HepG2 (cell line): Measurements from ENCODE around the gene CDHR1.

ENCODE experiments used
- CEBPB ChIP-seq: IDR thresholded peaks from 2 replicates; pipeline ENCODE4 v1.6.1; 2011; ENCODE audit warnings: low read depth, low read length, improper control_type of control experiment, borderline replicate concordance
- CHD4 ChIP-seq: fragments of 200-600 bp; sonication (generic); IDR thresholded peaks from 2 replicates; pipeline ENCODE4 v1.7.0; 2017; ENCODE audit warnings: mild to moderate bottlenecking, low read length, borderline replicate concordance
- EP300 ChIP-seq, 3 experiments: sonication (generic) in 1 of 3; formaldehyde crosslinking in 1 of 3; IDR thresholded peaks; 2 replicates each; pipeline versions ENCODE4 v1.5.1 to v1.6.1; 2011 to 2020; ENCODE audit warnings: low read depth in 2 of 3, low read length in 2 of 3, borderline replicate concordance in 1 of 3, improper control_type of control experiment in 1 of 3, mild to moderate bottlenecking in 1 of 3, missing genetic modification reagents in 1 of 3, moderate library complexity in 1 of 3
- FOXK2 ChIP-seq: fragments of 450-650 bp; IDR thresholded peaks from 2 replicates; pipeline ENCODE4 v1.6.1; 2016
- KLF12 ChIP-seq: sonication (generic); formaldehyde crosslinking; IDR thresholded peaks from 2 replicates; pipeline ENCODE4 v1.4.0; 2020; ENCODE audit warnings: missing genetic modification reagents, borderline replicate concordance
- POLR2A ChIP-seq, 2 experiments: IDR thresholded peaks; 2 replicates each; pipeline ENCODE4 v1.6.1; 2011; ENCODE audit warnings: low read depth in 2 of 2, low read length in 2 of 2, mild to moderate bottlenecking in 1 of 2, moderate library complexity in 1 of 2; ENCODE audit not compliant: insufficient read depth in 1 of 2
- RAD51 ChIP-seq: fragments of 450-650 bp; IDR thresholded peaks from 2 replicates; pipeline ENCODE4 v1.6.1; 2016; ENCODE audit warnings: borderline replicate concordance
- RARA ChIP-seq: IDR thresholded peaks from 2 replicates; pipeline ENCODE4 v1.6.1; 2016; ENCODE audit warnings: missing genetic modification reagents, missing compliant biosample characterization
- RFXANK ChIP-seq: IDR thresholded peaks from 2 replicates; pipeline ENCODE4 v1.6.1; 2016
- SMC3 ChIP-seq: IDR thresholded peaks from 2 replicates; pipeline ENCODE4 v1.6.1; 2011; ENCODE audit warnings: low read length, improper control_type of control experiment
- SOX13 ChIP-seq, 3 experiments: fragments of 450-650 bp in 1 of 3; sonication (generic) in 1 of 3; formaldehyde crosslinking in 1 of 3; IDR thresholded peaks in 2 of 3; conservative IDR thresholded peaks in 1 of 3; 2 replicates each; pipeline versions ENCODE4 v1.5.0 to v1.6.1; 2016 to 2020; ENCODE audit warnings: antibody characterized with exemption in 1 of 3, mild to moderate bottlenecking in 1 of 3, missing compliant biosample characterization in 1 of 3, missing genetic modification reagents in 1 of 3, moderate library complexity in 1 of 3
- TCF7 ChIP-seq: sonication (generic); IDR thresholded peaks from 2 replicates; pipeline ENCODE4 v1.6.1; 2016; ENCODE audit warnings: antibody characterized with exemption, low read depth
- TF ChIP-seq, protein P1 (sequence below): sonication (generic); formaldehyde crosslinking; IDR thresholded peaks from 2 replicates; pipeline ENCODE4 v1.5.0; 2020; ENCODE audit warnings: mild to moderate bottlenecking, missing genetic modification reagents, moderate library complexity

DNA sequence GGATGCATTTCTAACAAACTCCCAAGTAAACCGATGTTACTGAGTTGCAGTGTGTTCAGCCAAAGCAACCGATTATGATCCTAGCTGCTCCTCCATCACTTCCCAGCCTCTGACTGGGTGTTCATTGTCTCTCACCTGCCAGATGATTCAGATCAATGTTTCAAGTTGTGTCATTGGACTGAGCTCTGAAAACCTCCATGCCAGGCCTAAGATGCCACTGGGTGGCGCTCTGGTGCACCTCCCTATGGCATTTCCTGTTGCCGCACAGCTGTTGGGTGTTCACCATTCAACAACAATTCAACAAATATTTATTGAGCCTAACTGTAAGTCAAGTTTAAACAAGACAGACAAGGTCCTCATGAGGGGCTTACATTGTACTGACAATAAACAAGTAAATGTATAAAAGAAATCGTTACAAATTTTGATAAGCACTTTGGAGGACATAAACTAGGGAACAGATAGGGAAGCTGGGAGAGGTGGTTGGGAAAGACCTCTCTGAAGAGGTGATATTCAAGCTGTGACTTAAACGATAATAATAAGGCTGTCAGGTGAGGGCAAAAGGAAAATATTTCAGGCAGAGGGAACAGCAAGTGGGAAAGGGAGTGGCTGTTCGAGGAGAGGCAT lies 73.3 kb downstream of the CDHR1 start:
- TF ChIP-seq SOX13 (IDR thresholded peaks at IDR 0.05) (no peak), SOX13 (CRISPR knock-in tag; conservative IDR thresholded peaks at IDR 0.05 in 1 of 2, IDR thresholded peaks at IDR 0.05 in 1 of 2) (no peak), FOXK2 (no peak), CEBPB (no peak), CHD4 (no peak), RAD51 (no peak), POLR2A (IDR thresholded peaks at IDR 0.05; ENCODE audit: insufficient read depth in 1 of 2, low read depth in 2 of 2, low read length in 2 of 2) (no peak), RARA (CRISPR knock-in tag) (no peak), KLF12 (CRISPR knock-in tag) (no peak), SMC3 (peak; percentile 55; the same call in 1 of the 2 replicates), EP300 (IDR thresholded peaks at IDR 0.05; ENCODE audit: low read depth in 2 of 2, low read length in 2 of 2) (no peak), EP300 (CRISPR knock-in tag; IDR thresholded peaks at IDR 0.05; ENCODE audit: borderline replicate concordance) (no peak), RFXANK (CRISPR knock-in tag) (no peak), TCF7 (no peak)
- TF ChIP-seq, protein P1, sequence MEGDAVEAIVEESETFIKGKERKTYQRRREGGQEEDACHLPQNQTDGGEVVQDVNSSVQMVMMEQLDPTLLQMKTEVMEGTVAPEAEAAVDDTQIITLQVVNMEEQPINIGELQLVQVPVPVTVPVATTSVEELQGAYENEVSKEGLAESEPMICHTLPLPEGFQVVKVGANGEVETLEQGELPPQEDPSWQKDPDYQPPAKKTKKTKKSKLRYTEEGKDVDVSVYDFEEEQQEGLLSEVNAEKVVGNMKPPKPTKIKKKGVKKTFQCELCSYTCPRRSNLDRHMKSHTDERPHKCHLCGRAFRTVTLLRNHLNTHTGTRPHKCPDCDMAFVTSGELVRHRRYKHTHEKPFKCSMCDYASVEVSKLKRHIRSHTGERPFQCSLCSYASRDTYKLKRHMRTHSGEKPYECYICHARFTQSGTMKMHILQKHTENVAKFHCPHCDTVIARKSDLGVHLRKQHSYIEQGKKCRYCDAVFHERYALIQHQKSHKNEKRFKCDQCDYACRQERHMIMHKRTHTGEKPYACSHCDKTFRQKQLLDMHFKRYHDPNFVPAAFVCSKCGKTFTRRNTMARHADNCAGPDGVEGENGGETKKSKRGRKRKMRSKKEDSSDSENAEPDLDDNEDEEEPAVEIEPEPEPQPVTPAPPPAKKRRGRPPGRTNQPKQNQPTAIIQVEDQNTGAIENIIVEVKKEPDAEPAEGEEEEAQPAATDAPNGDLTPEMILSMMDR (CRISPR knock-in tag) = peak; percentile 59
